GM12878 (cell line): Measurements from ENCODE around the gene EXOC4. TPM values are rescaled to one million over a fixed set of nuclear protein-coding genes. Genes with fewer than 3 reads are reported as not detected.

Experiments
- ATAC-seq: fragments of 200-7000 bp; cut with Tn5 transposase; 3 replicates; pipeline ENCODE4 v1.9.1; 2020; ENCODE audit warnings: mild to moderate bottlenecking, moderate library complexity
- BruUV-seq: library from RNA; stranded (reverse); fragments of 400-500 nt; replicated peaks from 2 replicates; lab custom pipeline; 2021; lab: Mats Ljungman, UMichigan
- CTCF ChIA-PET: fragments of 300-600 bp; sonication (Branson Sonifier 250); formaldehyde crosslinking; extraction: SDS; loops from one replicate; lab custom pipeline; 2021; ENCODE audit warnings: inconsistent platforms; lab: Yijun Ruan, JAX
- POLR2A ChIA-PET: fragments of 350-600 bp; formaldehyde crosslinking; extraction: SDS; loops from one replicate; lab custom pipeline; 2021; ENCODE audit warnings: inconsistent platforms; lab: Charles Lee
- RAD21 ChIA-PET: fragments of 300-600 bp; sonication (Branson Sonifier 250); formaldehyde crosslinking; loops from one replicate; lab custom pipeline; 2023; ENCODE audit warnings: antibody characterized with exemption; ENCODE audit not compliant: unreplicated experiment; lab: Charles Lee
- SMC1A ChIA-PET: fragments of 300-600 bp; sonication (Branson Sonifier 250); formaldehyde crosslinking; loops from one replicate; lab custom pipeline; 2023; ENCODE audit not compliant: unreplicated experiment, uncharacterized antibody; lab: Charles Lee
- DNase-seq: peaks from one replicate; pipeline ENCODE4 v3.0.0-alpha.2; 2011; ENCODE audit warnings: low read depth, low spot score
- FAIRE-seq: peaks from 3 replicates; lab custom pipeline; 2011; peaks lifted over from hg19 to GRCh38; lab: Jason Lieb, UNC
- H2AFZ ChIP-seq: 2 replicates; pipeline ENCODE4 v1.6.0; 2011; ENCODE audit warnings: low read depth, low read length, control low read depth; ENCODE audit not compliant: control insufficient read depth
- H3K27ac ChIP-seq: 2 replicates; pipeline ENCODE4 v1.5.1; 2011; ENCODE audit warnings: control low read depth; ENCODE audit not compliant: control insufficient read depth, insufficient read depth
- H3K27me3 ChIP-seq, 2 experiments: replicated peaks in 1 of 2; 2 replicates each; pipeline versions ENCODE4 v1.6.0 to v1.6.1; 2011; ENCODE audit warnings: low read length in 1 of 2; ENCODE audit not compliant: control insufficient read depth in 2 of 2, insufficient read depth in 2 of 2
- H3K36me3 ChIP-seq, 2 experiments: 2 replicates each; pipeline ENCODE4 v1.5.1; 2011; ENCODE audit warnings: low read length in 1 of 2; ENCODE audit not compliant: control insufficient read depth in 2 of 2, insufficient read depth in 2 of 2
- H3K4me1 ChIP-seq: 2 replicates; pipeline ENCODE4 v1.6.1; 2011; ENCODE audit warnings: mild to moderate bottlenecking, low read length, moderate library complexity, mixed read lengths; ENCODE audit not compliant: control insufficient read depth, insufficient read depth
- H3K4me2 ChIP-seq: 2 replicates; pipeline ENCODE4 v1.6.0; 2011; ENCODE audit warnings: control low read depth; ENCODE audit not compliant: control insufficient read depth, insufficient read depth
- H3K4me3 ChIP-seq: fragments of 200-600 bp; sonication (generic); 2 replicates; pipeline ENCODE4 v1.5.1; 2016
- H3K79me2 ChIP-seq: 2 replicates; pipeline ENCODE4 v1.6.0; 2011; ENCODE audit warnings: low read length; ENCODE audit not compliant: control insufficient read depth, insufficient read depth
- H3K9ac ChIP-seq: 2 replicates; pipeline ENCODE4 v1.8.0; 2011; ENCODE audit warnings: low read length, control low read depth, mixed read lengths; ENCODE audit not compliant: control insufficient read depth, insufficient read depth
- H3K9me3 ChIP-seq: replicated peaks from 3 replicates; pipeline ENCODE4 v1.5.1; 2011; ENCODE audit warnings: mild to moderate bottlenecking, low read length; ENCODE audit not compliant: control insufficient read depth, insufficient read depth
- H4K20me1 ChIP-seq: 2 replicates; pipeline ENCODE4 v1.6.0; 2011; ENCODE audit not compliant: control insufficient read depth, insufficient read depth
- HCFC1 ChIP-seq: fragments of 150-350 bp; IDR thresholded peaks from 2 replicates; pipeline ENCODE4 v1.6.1; 2014; ENCODE audit warnings: low read length
- HDAC2 ChIP-seq: fragments of 200-600 bp; sonication (generic); IDR thresholded peaks from 2 replicates; pipeline ENCODE4 v1.6.1; 2017
- HDAC6 ChIP-seq: fragments of 200-600 bp; sonication (generic); IDR thresholded peaks from one replicate; pipeline ENCODE4 v1.8.0; 2017; ENCODE audit warnings: antibody characterized with exemption; ENCODE audit not compliant: unreplicated experiment
- KAT2A ChIP-seq: conservative IDR thresholded peaks from 2 replicates; pipeline ENCODE4 v1.6.1; 2011; ENCODE audit warnings: low read depth, low read length; ENCODE audit not compliant: control insufficient read depth
- RAD51 ChIP-seq: fragments of 450-650 bp; IDR thresholded peaks from 2 replicates; pipeline ENCODE4 v1.6.1; 2016; ENCODE audit warnings: moderate library complexity, mild to moderate bottlenecking, inconsistent platforms
- TAF1 ChIP-seq: IDR thresholded peaks from 2 replicates; pipeline ENCODE4 v1.6.1; 2011; ENCODE audit warnings: mild to moderate bottlenecking, low read depth, low read length, borderline replicate concordance
- ZZZ3 ChIP-seq: IDR thresholded peaks from 2 replicates; pipeline ENCODE4 v1.6.1; 2011; ENCODE audit warnings: low read depth; ENCODE audit not compliant: control insufficient read depth, insufficient read length
- WGBS: methylation state at CpG from one replicate; pipeline ENCODE4 v1.1.6; 2016; ENCODE audit warnings: low lambda C conversion rate; ENCODE audit not compliant: insufficient replicate concordance, insufficient coverage; ENCODE audit errors: missing lambda C conversion rate; 5-methylcytosine and 5-hydroxymethylcytosine counted together
- in situ Hi-C: fragments of 300-500 bp; cut with MboI; formaldehyde crosslinking; loops from 9 replicates; pipeline ENCODE4 v1.14.3; 2018; ENCODE audit warnings: mixed read lengths
- intact Hi-C: fragments of 100-400 bp; cut with micrococcal nuclease; formaldehyde crosslinking; loops from one replicate; pipeline ENCODE4 v1.14.2; 2022; ENCODE audit not compliant: unreplicated experiment
- polyA plus RNA-seq, 11 experiments: library from polyadenylated mRNA; depleted of rRNA in 4 of 11; unstranded in 6 of 11; stranded (reverse) in 5 of 11; fragments of >200 nt; fragmentation: Nextera tagmentation in 4 of 11; fragmentation: Illumina TruSeq in 1 of 11; extraction: Ambion mirVana in 4 of 11; extraction: Trizol in 1 of 11; gene quantifications; 1 replicate in 1 of 11; 2 replicates in 10 of 11; pipeline versions ENCODE4 v1.2.1 to v1.2.3, GENCODE V29; 2011 to 2016; ENCODE audit warnings: inconsistent platforms in 2 of 11, missing spikeins in 2 of 11, low read depth in 1 of 11
- total RNA-seq, 4 experiments: library from RNA; depleted of rRNA in 3 of 4; stranded (reverse); fragments of >200 nt in 3 of 4; fragmentation: Illumina TruSeq in 1 of 4; extraction: Trizol in 1 of 4; gene quantifications; 2 replicates each; pipeline versions ENCODE4 v1.2.1 to v1.2.3, GENCODE V29; 2013 to 2021
- TF ChIP-seq, protein P1 (sequence below): fragments of 450-650 bp; IDR thresholded peaks from 2 replicates; pipeline ENCODE4 v1.6.1; 2017; ENCODE audit warnings: low read depth, mild to moderate bottlenecking, moderate library complexity
- TF ChIP-seq, protein P2 (sequence below): IDR thresholded peaks from 2 replicates; pipeline ENCODE4 v1.6.1; 2011; ENCODE audit warnings: mild to moderate bottlenecking, low read depth, low read length, moderate library complexity; ENCODE audit not compliant: insufficient replicate concordance
- TF ChIP-seq, protein P3 (sequence below): fragments of 450-650 bp; IDR thresholded peaks from 2 replicates; pipeline ENCODE4 v1.6.1; 2017; ENCODE audit warnings: mild to moderate bottlenecking
- TF ChIP-seq, protein P4 (sequence below): fragments of 450-650 bp; IDR thresholded peaks from 2 replicates; pipeline ENCODE4 v1.6.1; 2016; ENCODE audit warnings: mild to moderate bottlenecking
- TF ChIP-seq, protein P5 (sequence below): fragments of 450-650 bp; IDR thresholded peaks from 2 replicates; pipeline ENCODE4 v1.6.1; 2016; ENCODE audit warnings: mild to moderate bottlenecking
- TF ChIP-seq, protein P6 (sequence below): fragments of 450-650 bp; IDR thresholded peaks from 2 replicates; pipeline ENCODE4 v1.6.1; 2017; ENCODE audit warnings: mild to moderate bottlenecking, moderate library complexity

The EXOC4 gene
- total and polyA plus RNA-seq, 10 of the 15 experiments (the other 5 are each of a cell fraction or from before 2014, with no cell fraction given): 13.2 to 44.5 (median 29.6) TPM

DNA sequence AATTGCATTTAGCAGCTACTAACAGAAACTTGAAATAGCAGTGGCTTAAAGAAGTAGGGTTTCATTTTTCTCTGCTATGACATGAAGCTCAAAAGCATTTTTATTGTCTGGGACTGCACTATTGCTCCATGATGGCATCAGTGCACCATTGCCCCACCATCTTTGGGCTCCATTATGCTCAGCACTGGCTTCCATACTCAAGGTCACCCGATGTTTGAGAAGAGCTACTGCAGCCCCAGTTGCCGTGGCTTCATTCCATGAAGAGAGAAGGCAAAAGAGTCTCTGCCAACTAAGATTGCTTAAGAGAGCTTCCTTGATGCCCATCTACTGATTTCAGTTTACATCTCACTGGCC lies 682.1 kb downstream of the EXOC4 start:
- no peak for ATAC-seq
- H2AFZ ChIP-seq: no peak overlapping the region
- no peaks in the 10 kb centered on the region for H3K9me3 ChIP-seq
- ChIA-PET CTCF (interaction anchor here (0.8 kb wide), 1 partner anchor 11 kb away, joined by 3 read pairs; no protein-coding TSS in a partner anchor), POLR2A (no interaction called here), RAD21 (no interaction called here), SMC1A (no interaction called here)
- no TSS peak for BruUV-seq
- WGBS: 100% methylated on average over 2 of the region's 2 CpGs
- no peaks in the 10 kb centered on the region for H4K20me1 ChIP-seq
- no peak for DNase-seq
- in situ Hi-C loops: no loop called here
- intact Hi-C loops: no loop called here
- H3K4me3 ChIP-seq: no peak overlapping the region
- no peaks in the 10 kb centered on the region for H3K79me2 ChIP-seq
- no peaks in the 10 kb centered on the region for H3K36me3 ChIP-seq
- no peak overlapping the region for H3K9ac ChIP-seq
- H3K27ac ChIP-seq: no peak overlapping the region
- H3K4me2 ChIP-seq: no peak overlapping the region
- no peak for FAIRE-seq
- H3K4me1 ChIP-seq: no peaks in the 10 kb centered on the region
- H3K27me3 ChIP-seq: no peaks in the 10 kb centered on the region
- TF ChIP-seq, protein P1, sequence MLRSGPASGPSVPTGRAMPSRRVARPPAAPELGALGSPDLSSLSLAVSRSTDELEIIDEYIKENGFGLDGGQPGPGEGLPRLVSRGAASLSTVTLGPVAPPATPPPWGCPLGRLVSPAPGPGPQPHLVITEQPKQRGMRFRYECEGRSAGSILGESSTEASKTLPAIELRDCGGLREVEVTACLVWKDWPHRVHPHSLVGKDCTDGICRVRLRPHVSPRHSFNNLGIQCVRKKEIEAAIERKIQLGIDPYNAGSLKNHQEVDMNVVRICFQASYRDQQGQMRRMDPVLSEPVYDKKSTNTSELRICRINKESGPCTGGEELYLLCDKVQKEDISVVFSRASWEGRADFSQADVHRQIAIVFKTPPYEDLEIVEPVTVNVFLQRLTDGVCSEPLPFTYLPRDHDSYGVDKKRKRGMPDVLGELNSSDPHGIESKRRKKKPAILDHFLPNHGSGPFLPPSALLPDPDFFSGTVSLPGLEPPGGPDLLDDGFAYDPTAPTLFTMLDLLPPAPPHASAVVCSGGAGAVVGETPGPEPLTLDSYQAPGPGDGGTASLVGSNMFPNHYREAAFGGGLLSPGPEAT: no peak
- TF ChIP-seq KAT2A (no peak), ZZZ3 (no peak), HCFC1 (no peak), HDAC6 (no peak), RAD51 (no peak), HDAC2 (no peak), TAF1 (no peak)
- TF ChIP-seq, protein P2, sequence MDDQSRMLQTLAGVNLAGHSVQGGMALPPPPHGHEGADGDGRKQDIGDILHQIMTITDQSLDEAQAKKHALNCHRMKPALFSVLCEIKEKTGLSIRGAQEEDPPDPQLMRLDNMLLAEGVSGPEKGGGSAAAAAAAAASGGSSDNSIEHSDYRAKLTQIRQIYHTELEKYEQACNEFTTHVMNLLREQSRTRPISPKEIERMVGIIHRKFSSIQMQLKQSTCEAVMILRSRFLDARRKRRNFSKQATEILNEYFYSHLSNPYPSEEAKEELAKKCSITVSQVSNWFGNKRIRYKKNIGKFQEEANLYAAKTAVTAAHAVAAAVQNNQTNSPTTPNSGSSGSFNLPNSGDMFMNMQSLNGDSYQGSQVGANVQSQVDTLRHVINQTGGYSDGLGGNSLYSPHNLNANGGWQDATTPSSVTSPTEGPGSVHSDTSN: no peak
- TF ChIP-seq, protein P3, sequence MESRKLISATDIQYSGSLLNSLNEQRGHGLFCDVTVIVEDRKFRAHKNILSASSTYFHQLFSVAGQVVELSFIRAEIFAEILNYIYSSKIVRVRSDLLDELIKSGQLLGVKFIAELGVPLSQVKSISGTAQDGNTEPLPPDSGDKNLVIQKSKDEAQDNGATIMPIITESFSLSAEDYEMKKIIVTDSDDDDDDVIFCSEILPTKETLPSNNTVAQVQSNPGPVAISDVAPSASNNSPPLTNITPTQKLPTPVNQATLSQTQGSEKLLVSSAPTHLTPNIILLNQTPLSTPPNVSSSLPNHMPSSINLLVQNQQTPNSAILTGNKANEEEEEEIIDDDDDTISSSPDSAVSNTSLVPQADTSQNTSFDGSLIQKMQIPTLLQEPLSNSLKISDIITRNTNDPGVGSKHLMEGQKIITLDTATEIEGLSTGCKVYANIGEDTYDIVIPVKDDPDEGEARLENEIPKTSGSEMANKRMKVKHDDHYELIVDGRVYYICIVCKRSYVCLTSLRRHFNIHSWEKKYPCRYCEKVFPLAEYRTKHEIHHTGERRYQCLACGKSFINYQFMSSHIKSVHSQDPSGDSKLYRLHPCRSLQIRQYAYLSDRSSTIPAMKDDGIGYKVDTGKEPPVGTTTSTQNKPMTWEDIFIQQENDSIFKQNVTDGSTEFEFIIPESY: no peak
- TF ChIP-seq, protein P4, sequence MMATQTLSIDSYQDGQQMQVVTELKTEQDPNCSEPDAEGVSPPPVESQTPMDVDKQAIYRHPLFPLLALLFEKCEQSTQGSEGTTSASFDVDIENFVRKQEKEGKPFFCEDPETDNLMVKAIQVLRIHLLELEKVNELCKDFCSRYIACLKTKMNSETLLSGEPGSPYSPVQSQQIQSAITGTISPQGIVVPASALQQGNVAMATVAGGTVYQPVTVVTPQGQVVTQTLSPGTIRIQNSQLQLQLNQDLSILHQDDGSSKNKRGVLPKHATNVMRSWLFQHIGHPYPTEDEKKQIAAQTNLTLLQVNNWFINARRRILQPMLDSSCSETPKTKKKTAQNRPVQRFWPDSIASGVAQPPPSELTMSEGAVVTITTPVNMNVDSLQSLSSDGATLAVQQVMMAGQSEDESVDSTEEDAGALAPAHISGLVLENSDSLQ: no peak
- TF ChIP-seq, protein P5, sequence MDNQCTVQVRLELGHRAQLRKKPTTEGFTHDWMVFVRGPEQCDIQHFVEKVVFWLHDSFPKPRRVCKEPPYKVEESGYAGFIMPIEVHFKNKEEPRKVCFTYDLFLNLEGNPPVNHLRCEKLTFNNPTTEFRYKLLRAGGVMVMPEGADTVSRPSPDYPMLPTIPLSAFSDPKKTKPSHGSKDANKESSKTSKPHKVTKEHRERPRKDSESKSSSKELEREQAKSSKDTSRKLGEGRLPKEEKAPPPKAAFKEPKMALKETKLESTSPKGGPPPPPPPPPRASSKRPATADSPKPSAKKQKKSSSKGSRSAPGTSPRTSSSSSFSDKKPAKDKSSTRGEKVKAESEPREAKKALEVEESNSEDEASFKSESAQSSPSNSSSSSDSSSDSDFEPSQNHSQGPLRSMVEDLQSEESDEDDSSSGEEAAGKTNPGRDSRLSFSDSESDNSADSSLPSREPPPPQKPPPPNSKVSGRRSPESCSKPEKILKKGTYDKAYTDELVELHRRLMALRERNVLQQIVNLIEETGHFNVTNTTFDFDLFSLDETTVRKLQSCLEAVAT: no peak
- TF ChIP-seq, protein P6, sequence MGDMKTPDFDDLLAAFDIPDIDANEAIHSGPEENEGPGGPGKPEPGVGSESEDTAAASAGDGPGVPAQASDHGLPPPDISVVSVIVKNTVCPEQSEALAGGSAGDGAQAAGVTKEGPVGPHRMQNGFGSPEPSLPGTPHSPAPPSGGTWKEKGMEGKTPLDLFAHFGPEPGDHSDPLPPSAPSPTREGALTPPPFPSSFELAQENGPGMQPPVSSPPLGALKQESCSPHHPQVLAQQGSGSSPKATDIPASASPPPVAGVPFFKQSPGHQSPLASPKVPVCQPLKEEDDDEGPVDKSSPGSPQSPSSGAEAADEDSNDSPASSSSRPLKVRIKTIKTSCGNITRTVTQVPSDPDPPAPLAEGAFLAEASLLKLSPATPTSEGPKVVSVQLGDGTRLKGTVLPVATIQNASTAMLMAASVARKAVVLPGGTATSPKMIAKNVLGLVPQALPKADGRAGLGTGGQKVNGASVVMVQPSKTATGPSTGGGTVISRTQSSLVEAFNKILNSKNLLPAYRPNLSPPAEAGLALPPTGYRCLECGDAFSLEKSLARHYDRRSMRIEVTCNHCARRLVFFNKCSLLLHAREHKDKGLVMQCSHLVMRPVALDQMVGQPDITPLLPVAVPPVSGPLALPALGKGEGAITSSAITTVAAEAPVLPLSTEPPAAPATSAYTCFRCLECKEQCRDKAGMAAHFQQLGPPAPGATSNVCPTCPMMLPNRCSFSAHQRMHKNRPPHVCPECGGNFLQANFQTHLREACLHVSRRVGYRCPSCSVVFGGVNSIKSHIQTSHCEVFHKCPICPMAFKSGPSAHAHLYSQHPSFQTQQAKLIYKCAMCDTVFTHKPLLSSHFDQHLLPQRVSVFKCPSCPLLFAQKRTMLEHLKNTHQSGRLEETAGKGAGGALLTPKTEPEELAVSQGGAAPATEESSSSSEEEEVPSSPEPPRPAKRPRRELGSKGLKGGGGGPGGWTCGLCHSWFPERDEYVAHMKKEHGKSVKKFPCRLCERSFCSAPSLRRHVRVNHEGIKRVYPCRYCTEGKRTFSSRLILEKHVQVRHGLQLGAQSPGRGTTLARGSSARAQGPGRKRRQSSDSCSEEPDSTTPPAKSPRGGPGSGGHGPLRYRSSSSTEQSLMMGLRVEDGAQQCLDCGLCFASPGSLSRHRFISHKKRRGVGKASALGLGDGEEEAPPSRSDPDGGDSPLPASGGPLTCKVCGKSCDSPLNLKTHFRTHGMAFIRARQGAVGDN: no peak
